OCI-LY7 (cell line): ENCODE results near the gene DZIP1. TPM values are rescaled to one million over a fixed set of nuclear protein-coding genes. Genes with fewer than 3 reads are reported as not detected.

Experiments used
- BruUV-seq: library from RNA; stranded (reverse); fragments of 400-500 nt; replicated peaks from 2 replicates; lab custom pipeline; 2021; lab: Mats Ljungman, UMichigan
- CTCF ChIA-PET: fragments of 300-600 bp; sonication (Branson Sonifier 250); formaldehyde crosslinking; loops from one replicate; lab custom pipeline; 2022; ENCODE audit warnings: antibody characterized with exemption; ENCODE audit not compliant: unreplicated experiment; lab: Charles Lee
- POLR2A ChIA-PET: fragments of 300-600 bp; sonication (Branson Sonifier 250); formaldehyde crosslinking; loops from one replicate; lab custom pipeline; 2022; ENCODE audit warnings: antibody characterized with exemption; lab: Charles Lee
- DNase-seq: peaks from one replicate; pipeline ENCODE4 v3.0.0-alpha.2; 2015; ENCODE audit warnings: low spot score
- H2AFZ ChIP-seq: fragments of 200-600 bp; sonication (generic), shearing (Covaris generic); 2 replicates; pipeline ENCODE4 v1.6.1; 2014; ENCODE audit warnings: mild to moderate bottlenecking, antibody characterized with exemption, low read length, moderate library complexity
- H3K27ac ChIP-seq: fragments of 200-600 bp; sonication (generic); 2 replicates; pipeline ENCODE4 v1.5.1; 2014; ENCODE audit warnings: mixed run types, low read depth, mild to moderate bottlenecking, moderate library complexity, low read length, inconsistent platforms; ENCODE audit not compliant: poor library complexity, severe bottlenecking
- H3K36me3 ChIP-seq: fragments of 200-600 bp; sonication (generic); 2 replicates; pipeline ENCODE4 v1.6.1; 2014; ENCODE audit warnings: mild to moderate bottlenecking, antibody characterized with exemption, low read length, moderate library complexity, mixed read lengths; ENCODE audit not compliant: insufficient read depth
- H3K4me1 ChIP-seq: fragments of 200-600 bp; sonication (generic); 2 replicates; pipeline ENCODE4 v1.5.1; 2014; ENCODE audit warnings: mild to moderate bottlenecking, low read length; ENCODE audit not compliant: insufficient read depth, poor library complexity, severe bottlenecking
- H3K4me2 ChIP-seq: fragments of 200-600 bp; sonication (generic); 2 replicates; pipeline ENCODE4 v1.6.1; 2014; ENCODE audit warnings: mild to moderate bottlenecking, low read length
- H3K4me3 ChIP-seq: fragments of 200-600 bp; sonication (generic); 2 replicates; pipeline ENCODE4 v1.5.1; 2014; ENCODE audit warnings: mild to moderate bottlenecking, low read depth, low read length; ENCODE audit not compliant: poor library complexity, severe bottlenecking
- H3K79me2 ChIP-seq: fragments of 200-600 bp; sonication (generic); 2 replicates; pipeline ENCODE4 v1.6.1; 2016; ENCODE audit warnings: low read depth, mild to moderate bottlenecking, low read length, moderate library complexity, mixed read lengths; ENCODE audit not compliant: insufficient read depth
- H3K9me2 ChIP-seq: fragments of 200-600 bp; sonication (generic); 2 replicates; pipeline ENCODE4 v1.6.1; 2016; ENCODE audit warnings: mild to moderate bottlenecking, low read length, mixed read lengths; ENCODE audit not compliant: insufficient read depth
- H3K9me3 ChIP-seq: fragments of 200-600 bp; sonication (generic); 2 replicates; pipeline ENCODE4 v1.6.1; 2014; ENCODE audit warnings: mild to moderate bottlenecking, mixed run types, low read length, mixed read lengths
- H4K20me1 ChIP-seq: fragments of 200-600 bp; sonication (generic); 2 replicates; pipeline ENCODE4 v1.6.1; 2014; ENCODE audit warnings: mild to moderate bottlenecking, antibody characterized with exemption, low read length, moderate library complexity, mixed read lengths; ENCODE audit not compliant: insufficient read depth
- EZH2phosphoT487 ChIP-seq: fragments of 200-600 bp; sonication (generic); IDR thresholded peaks from 2 replicates; pipeline ENCODE4 v1.6.1; 2018; ENCODE audit warnings: low read depth, borderline replicate concordance, mild to moderate bottlenecking, mixed run types, antibody characterized with exemption, low read length, moderate library complexity, mixed read lengths
- intact Hi-C: fragments of 100-400 bp; cut with micrococcal nuclease; formaldehyde crosslinking; loops from one replicate; pipeline ENCODE4 v1.10.0; 2022; ENCODE audit not compliant: unreplicated experiment
- total RNA-seq, 2 experiments: library from RNA; depleted of rRNA in 1 of 2; stranded (reverse); fragments of >200 nt in 1 of 2; shearing (Covaris generic) in 1 of 2; gene quantifications; 2 replicates each; pipeline ENCODE4 v1.2.3, GENCODE V29; 2014 to 2022
- TF ChIP-seq, protein P1 (sequence below): fragments of 200-600 bp; sonication (generic); conservative IDR thresholded peaks from 2 replicates; pipeline ENCODE4 v1.5.1; 2014; ENCODE audit warnings: mild to moderate bottlenecking, antibody characterized with exemption, low read length, moderate library complexity, mixed read lengths

The DZIP1 gene
- total RNA-seq, 2 experiments from 2014 or later: not detected

DNA sequence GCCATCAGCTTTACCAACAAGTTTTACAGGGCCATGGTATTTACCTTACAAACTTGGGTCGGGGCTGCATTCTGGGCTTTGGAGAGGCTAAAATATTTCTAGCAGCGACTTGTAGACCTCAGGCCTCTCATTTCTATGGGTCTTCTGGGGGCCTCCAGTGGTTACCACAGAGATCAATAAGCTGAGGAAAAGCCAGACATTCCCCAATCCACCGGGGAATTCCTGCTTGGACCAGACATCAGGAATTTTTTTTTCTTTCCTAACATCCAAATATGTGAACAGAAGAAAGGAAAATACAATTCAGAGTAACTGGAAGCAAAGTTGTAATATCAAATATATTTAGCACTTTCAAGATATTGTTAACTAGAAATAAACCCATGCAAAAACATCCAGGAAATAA, 1.5 kb downstream of the DZIP1 start:
- H4K20me1 ChIP-seq: no peaks in the 10 kb centered on the region
- no peaks in the 10 kb centered on the region for H3K4me1 ChIP-seq
- no peaks in the 10 kb centered on the region for H3K9me2 ChIP-seq
- CTCF ChIA-PET: no interaction called here
- DNase-seq: no peak
- no peaks in the 10 kb centered on the region for H3K9me3 ChIP-seq
- no peak overlapping the region for H2AFZ ChIP-seq
- H3K36me3 ChIP-seq: no peaks in the 10 kb centered on the region
- no peak overlapping the region for H3K27ac ChIP-seq
- TF ChIP-seq, protein P1, sequence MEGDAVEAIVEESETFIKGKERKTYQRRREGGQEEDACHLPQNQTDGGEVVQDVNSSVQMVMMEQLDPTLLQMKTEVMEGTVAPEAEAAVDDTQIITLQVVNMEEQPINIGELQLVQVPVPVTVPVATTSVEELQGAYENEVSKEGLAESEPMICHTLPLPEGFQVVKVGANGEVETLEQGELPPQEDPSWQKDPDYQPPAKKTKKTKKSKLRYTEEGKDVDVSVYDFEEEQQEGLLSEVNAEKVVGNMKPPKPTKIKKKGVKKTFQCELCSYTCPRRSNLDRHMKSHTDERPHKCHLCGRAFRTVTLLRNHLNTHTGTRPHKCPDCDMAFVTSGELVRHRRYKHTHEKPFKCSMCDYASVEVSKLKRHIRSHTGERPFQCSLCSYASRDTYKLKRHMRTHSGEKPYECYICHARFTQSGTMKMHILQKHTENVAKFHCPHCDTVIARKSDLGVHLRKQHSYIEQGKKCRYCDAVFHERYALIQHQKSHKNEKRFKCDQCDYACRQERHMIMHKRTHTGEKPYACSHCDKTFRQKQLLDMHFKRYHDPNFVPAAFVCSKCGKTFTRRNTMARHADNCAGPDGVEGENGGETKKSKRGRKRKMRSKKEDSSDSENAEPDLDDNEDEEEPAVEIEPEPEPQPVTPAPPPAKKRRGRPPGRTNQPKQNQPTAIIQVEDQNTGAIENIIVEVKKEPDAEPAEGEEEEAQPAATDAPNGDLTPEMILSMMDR: no peak
- TF ChIP-seq EZH2phosphoT487: no peak
- intact Hi-C loops: no loop called here
- POLR2A ChIA-PET: no interaction called here
- H3K4me3 ChIP-seq: no peak overlapping the region
- no TSS peak for BruUV-seq
- H3K4me2 ChIP-seq: no peak overlapping the region
- H3K79me2 ChIP-seq: no peaks in the 10 kb centered on the region

DNA sequence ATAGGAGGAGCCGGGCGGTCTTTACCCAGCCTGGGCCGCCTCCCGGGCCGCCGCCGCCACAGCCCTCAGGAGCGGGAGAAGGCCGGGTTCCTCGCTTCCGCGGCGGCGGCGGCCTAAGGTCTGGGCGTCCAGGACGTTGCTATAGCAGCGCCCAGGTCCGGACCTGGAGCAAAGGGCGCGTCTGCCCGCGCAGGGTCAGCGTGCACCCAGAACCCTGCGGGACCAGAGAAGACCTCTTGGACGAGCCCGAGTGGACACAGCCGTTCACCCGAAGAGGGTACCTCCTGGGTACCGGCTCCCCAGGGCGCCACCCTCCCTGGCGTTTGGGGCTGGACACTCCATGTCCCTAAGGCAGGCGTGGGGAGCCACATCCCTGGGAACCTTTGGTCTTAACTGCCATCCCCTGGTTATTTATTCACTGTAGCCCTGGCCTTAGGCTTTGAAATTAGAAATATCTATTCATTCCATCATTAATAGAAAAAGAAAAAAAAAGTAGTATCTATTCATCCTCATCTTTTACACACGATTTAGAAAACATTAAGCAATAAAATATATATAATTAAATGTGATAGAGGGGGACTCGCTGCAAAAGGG, 2.4 kb downstream of the DZIP1 start:
- Histone ChIP-seq H2AFZ (no peak overlapping the region), H3K9me2 (no peaks in the 10 kb centered on the region), H3K79me2 (no peaks in the 10 kb centered on the region), H3K27ac (no peak overlapping the region), H4K20me1 (no peaks in the 10 kb centered on the region), H3K4me2 (no peak overlapping the region), H3K36me3 (no peaks in the 10 kb centered on the region), H3K9me3 (no peaks in the 10 kb centered on the region), H3K4me3 (no peak overlapping the region), H3K4me1 (no peaks in the 10 kb centered on the region)
- BruUV-seq: no TSS peak
- ChIA-PET CTCF (no interaction called here), POLR2A (no interaction called here)
- TF ChIP-seq, protein P1: no peak
- no peak for TF ChIP-seq EZH2phosphoT487
- intact Hi-C loops: no loop called here
- DNase-seq: no peak

DNA sequence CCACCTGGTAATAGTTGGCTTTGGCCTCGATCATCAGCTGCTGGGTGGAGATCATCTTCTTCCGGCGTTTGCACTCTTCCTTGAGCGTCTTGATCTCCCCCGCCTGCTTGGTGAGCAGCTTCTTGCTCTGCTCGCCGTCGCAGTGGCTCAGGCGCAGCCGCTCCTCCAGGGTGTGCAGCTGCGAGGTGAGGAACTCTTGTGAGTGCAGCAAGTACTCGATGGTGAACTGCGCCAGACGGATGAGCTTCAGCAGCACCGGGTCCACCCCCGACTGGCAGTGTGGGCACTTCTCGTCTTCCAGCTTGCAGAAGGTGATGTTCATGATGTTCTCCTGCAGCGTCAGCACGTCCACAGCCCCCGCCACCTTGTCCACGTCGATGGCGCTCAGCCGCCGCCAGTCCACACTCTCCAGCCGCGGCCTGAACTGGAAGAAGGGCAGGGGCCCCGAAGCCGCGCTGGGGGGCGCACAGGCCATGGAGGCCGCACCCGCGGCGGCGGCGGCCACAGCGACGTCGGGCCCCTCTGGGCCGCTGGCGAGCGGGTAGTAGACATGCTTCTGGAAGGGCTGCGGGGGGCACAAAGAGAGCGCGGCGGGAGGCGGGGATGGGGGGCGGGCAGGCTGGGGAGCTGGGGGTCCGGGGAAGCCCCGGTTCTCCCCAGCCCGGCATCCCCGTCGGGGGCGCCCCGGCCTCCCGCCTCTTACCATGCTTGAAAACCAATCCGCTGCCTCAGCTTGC, 3.0 kb downstream of the DZIP1 start:
- ChIA-PET POLR2A (no interaction called here), CTCF (no interaction called here)
- Histone ChIP-seq H3K9me2 (no peaks in the 10 kb centered on the region), H3K9me3 (no peaks in the 10 kb centered on the region), H3K79me2 (no peaks in the 10 kb centered on the region), H3K27ac (no peak overlapping the region), H3K4me2 (no peak overlapping the region), H3K4me1 (no peaks in the 10 kb centered on the region), H3K4me3 (no peak overlapping the region), H3K36me3 (no peaks in the 10 kb centered on the region), H4K20me1 (no peaks in the 10 kb centered on the region), H2AFZ (no peak overlapping the region)
- no peak for DNase-seq
- no peak for TF ChIP-seq EZH2phosphoT487
- TF ChIP-seq, protein P1: no peak
- no TSS peak for BruUV-seq
- intact Hi-C loops: no loop called here
